Measurements from ENCODE around the gene SURF6.

Gene SURF6

GRCh38 chr9:133367778-133368177 is 31.8 kb upstream of the SURF6 start:
- DNase-seq, result no peak

GRCh38 chr9:133367221-133367620 is 31.2 kb upstream of the SURF6 start:
- DNase-seq, result no peak

GRCh38 chr9:133366435-133366834 is 30.4 kb upstream of the SURF6 start:
- DNase-seq, result no peak

GRCh38 chr9:133362359-133363044 is 26.5 kb upstream of the SURF6 start:
- no peak for DNase-seq

GRCh38 chr9:133361507-133362092 is 25.6 kb upstream of the SURF6 start:
- no peak for DNase-seq

- no peak for DNase-seq
Measured at GRCh38 chr9:133360400-133361393, 24.7 kb upstream of the SURF6 start.

GRCh38 chr9:133359399-133360175 is 23.6 kb upstream of the SURF6 start:
- DNase-seq, result no peak

GRCh38 chr9:133357656-133358055 is 21.7 kb upstream of the SURF6 start:
- no peak for DNase-seq

- peak; percentile 77 for DNase-seq
Measured at GRCh38 chr9:133356391-133357091, 20.6 kb upstream of the SURF6 start, which contains the start of the genes SURF1 and SURF2. TSS of gene SURF1 (minus strand) at chr9:133356487. CDS start at chr9:133356453, 34 bp downstream. TSS of gene SURF2 (plus strand) at chr9:133356550. CDS start at chr9:133356593, 43 bp downstream.

- no peak for DNase-seq
Measured at GRCh38 chr9:133355881-133356357, 19.9 kb upstream of the SURF6 start.

GRCh38 chr9:133354766-133355165 is 18.8 kb upstream of the SURF6 start:
- DNase-seq, result no peak

- DNase-seq, result no peak
Measured at GRCh38 chr9:133353548-133353947, 17.6 kb upstream of the SURF6 start.

GRCh38 chr9:133352635-133353340 is 16.8 kb upstream of the SURF6 start:
- DNase-seq, result no peak

GRCh38 chr9:133351908-133352634 is 16.1 kb upstream of the SURF6 start:
- peak; percentile 67 for DNase-seq

GRCh38 chr9:133351526-133351907 is 15.5 kb upstream of the SURF6 start:
- DNase-seq, result no peak

- no peak for DNase-seq
Measured at GRCh38 chr9:133349965-133350616, 14.1 kb upstream of the SURF6 start.

GRCh38 chr9:133348718-133349573 is 13.0 kb upstream of the SURF6 start:
- no peak for DNase-seq

GRCh38 chr9:133347985-133348717 is 12.2 kb upstream of the SURF6 start, which contains the start of the genes MED22 and RPL7A:
TSS of gene MED22 (minus strand) at chr9:133348131. CDS start at chr9:133346662, 1,469 bp downstream.
TSS of gene RPL7A (plus strand) at chr9:133348218. CDS start at chr9:133348244, 26 bp downstream.
- DNase-seq, result peak; percentile 97

All from fibroblast of skin of abdomen (primary cell).